Right lung (tissue), 5 donors: ENCODE results near the gene NDUFS7. TPM values are rescaled to one million over a fixed set of nuclear protein-coding genes. Genes with fewer than 3 reads are reported as not detected.

Experiments
- DNase-seq, 2 donors: peaks; one replicate each; pipeline ENCODE4 v3.0.0-alpha.2; 2013
- polyA plus RNA-seq, 5 donors: library from polyadenylated mRNA; unstranded; fragments of 120-200 nt; gene quantifications; one replicate each; pipeline versions ENCODE4 v1.2.1 to v1.2.3, GENCODE V29; 2013; ENCODE audit warnings: inconsistent platforms in 1 of 5, low replicate concordance in 1 of 5; ENCODE audit not compliant: insufficient read length in 5 of 5, insufficient read depth in 1 of 5

The NDUFS7 gene
- polyA plus RNA-seq, 5 donors: 29.8 to 76.5 (median 37.8) TPM

DNA sequence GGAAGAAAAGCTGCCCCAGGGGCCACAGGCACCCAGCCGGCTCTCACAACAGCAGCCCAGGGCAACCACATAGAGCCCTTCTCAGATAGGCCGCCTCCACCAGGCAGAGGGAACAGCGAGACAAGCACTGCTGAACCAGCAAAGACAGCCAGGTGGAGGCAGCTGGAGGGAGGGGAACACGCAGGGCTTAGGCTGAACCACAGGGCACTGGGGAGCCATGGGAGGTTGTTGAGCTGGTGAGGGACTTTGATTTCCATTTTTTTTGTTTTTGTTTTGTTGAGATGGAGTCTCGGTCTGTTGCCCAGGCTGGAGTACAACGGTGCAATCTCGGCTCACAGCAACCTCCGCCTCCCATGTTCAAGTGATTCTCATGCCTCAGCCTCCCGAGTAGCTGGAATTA, 14.1 kb downstream of the NDUFS7 start:
- DNase-seq: no peak

- no peak for DNase-seq
Observed at GRCh38 chr19:1399079-1399478, 15.4 kb downstream of the NDUFS7 start.

- no peak for DNase-seq
Observed at GRCh38 chr19:1399745-1400144, 16.0 kb downstream of the NDUFS7 start.

- no peak for DNase-seq
Observed at GRCh38 chr19:1400281-1401137, 16.8 kb downstream of the NDUFS7 start.

- DNase-seq: no peak
Observed at GRCh38 chr19:1401138-1401888, 17.6 kb downstream of the NDUFS7 start, which contains the start of gene GAMT. Gene GAMT (minus strand): TSS chr19:1401542. CDS start chr19:1401476, 66 bp downstream.

DNA sequence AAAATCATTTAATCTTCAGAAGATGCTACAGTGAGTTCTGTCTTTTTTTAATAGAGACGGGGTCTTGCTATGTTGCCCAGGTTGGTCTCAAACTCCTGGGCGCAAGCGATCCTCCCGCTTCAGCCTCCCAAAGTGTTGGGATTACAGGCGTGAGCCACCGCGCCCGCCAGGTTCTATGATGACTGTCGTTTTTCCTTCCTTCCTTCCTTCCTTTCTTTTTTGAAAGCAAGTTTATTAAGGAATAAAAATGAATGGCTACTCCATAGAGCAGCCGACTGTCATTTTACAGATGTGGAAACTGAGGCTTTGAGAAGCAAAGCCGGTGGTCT, 18.1 kb downstream of the NDUFS7 start:
- no peak for DNase-seq

GRCh38 chr19:1402411-1403070, 18.8 kb downstream of the NDUFS7 start:
- DNase-seq: no peak

GRCh38 chr19:1406774-1407527, 23.2 kb downstream of the NDUFS7 start:
- DNase-seq: peak; percentile 99 to 100

DNA sequence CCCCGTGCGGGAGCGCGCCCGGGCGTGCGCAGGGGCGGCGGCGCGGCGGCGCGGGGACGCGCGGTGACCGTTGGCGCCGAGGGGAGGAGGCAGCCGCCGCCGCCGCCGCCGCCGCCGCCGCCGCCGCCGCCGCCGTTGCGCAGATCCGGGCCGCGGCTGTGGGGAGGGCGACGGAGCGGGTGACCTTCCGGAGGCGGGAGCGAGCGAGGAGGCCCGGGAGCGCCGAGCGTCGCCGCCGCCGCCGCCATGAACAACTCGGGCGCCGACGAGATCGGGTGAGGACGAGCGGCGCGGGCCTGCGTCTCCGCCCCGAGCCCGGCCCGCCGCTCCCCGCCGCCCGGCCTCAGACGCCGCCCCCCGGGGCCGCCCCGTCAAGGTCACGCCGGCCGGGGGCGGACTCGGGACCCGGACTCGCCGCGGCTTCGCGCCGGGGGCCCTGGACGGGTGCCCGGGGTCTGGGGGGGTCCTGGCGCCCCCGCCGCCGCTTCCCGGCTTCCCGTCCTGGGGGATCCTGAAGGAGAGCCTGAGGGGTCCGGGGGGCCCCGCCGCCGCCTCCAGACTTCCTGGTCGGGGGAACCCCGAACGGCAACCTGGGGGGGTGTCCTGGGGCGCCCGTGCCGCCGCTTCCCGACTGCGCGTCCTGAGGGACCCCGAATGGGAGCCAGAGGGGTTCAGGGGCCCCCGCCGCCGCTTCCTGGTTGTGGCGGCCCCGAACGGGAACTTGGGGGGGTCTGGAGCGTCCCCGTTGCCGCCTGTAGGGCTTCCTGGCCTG, 24.0 kb downstream of the NDUFS7 start, which contains the start of gene DAZAP1:
TSS of gene DAZAP1 (plus strand) at position 59 of the 772 bp plus-strand sequence. CDS start at position 247, 188 bp downstream.
- no peak for DNase-seq

DNA sequence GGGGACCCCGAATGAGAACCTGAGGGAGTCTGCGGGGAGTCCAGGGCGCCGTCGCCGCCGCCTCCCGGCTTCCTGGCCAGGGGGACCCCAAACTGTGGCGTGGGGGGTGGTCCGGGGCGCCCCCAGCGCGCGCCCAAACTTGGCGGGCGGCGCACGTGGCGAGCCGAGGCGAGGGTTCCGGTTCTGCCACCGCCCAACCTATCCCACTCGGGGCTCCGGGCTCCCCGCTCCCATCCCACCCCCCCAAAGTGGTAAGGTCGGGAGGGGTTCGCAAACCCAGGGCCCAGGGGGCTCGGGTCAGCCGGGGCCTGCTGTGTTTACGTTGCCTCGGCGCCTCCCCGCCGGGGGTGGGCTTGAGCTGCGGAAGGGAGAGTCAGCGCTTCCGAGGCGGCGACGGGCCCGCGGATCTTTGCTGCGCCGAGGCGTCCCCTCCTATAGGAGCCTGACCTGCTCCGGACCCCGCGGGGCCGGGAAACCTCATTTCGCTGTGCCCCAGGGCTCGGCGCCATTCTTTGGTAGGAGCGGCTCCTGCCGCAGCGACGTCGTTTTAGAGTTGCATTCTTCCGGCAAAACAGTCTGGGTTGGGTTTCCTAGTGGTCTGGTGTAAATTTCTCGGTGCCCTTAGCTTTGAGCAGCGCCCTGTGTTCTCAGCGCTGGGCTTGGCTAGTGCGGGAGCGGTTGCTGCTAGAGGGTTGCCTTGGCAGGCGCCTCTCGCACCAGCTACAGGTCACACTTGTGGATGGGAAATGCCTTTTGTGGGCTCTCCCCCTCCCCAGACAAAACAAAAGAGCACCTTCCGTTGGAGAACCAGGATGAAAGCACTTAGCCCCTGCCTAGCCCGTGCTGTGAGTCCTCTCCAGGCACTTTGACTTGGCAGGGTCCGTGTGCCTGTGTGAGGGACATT, 24.8 kb downstream of the NDUFS7 start:
- DNase-seq: no peak

- no peak for DNase-seq
Observed at GRCh38 chr19:1409204-1410005, 25.7 kb downstream of the NDUFS7 start.

DNA sequence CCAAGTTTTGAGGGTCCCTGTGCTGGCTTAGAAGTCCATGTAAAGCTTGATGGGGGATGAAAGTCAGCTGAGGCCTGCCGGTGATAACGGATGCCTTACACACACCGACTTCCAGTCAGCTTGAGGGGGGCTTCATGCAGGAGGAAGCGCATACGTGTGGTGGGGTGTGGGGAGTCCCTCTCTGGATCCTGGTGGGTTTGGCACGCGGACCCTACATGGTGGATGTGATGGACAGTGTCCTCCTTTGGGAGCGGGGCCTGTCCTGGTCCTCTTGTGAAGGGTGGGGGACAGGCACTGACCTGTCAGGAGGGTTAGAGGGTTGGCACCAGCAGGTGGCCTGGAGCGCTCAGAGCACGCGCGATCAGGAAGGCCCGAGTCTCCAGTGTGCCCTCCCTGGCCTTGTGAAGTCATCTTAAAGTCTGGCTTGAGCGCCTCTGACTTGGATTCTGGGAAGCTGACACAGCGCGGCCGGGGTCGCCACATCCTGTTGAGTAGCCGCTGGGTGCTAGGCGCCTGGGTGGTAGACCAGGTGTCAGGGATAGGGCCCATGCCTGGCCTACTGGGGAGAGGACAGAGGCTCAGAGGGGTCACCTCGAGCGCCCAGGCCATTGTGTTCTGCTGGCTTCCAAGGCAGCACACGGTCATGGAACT, 26.6 kb downstream of the NDUFS7 start:
- no peak for DNase-seq

- DNase-seq: no peak
Observed at GRCh38 chr19:1410789-1411188, 27.1 kb downstream of the NDUFS7 start.

- no peak for DNase-seq
Observed at GRCh38 chr19:1411255-1412191, 27.8 kb downstream of the NDUFS7 start.

DNA sequence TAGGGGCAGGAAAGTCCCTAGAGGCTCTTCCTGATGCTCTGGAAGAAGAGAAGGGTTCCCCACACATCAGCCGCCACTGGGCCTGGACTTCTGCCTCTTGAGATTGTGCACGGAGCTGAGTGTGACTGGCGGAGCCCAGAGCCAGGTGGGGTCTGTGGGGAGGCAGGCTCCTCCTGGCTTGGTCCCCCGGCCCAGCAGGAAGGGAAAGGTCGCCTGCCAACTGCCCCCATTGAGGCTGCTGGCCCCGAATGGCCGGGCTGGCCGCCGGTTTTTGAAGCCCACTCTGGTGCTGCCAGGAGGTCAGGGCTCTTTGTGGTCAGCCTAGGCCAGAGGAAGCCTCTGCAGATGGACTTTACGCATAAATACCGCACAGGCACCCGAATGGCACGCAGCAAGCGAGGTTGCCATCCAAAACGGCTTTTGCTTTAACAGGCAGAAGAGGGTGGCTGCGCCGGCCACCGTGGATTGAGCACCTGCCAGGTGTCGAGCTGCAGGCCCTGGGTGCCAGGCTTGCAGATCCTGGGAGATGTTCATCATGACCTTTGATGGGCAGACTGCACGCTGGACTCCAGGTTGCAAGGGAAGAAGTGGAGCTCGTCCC, 28.7 kb downstream of the NDUFS7 start:
- DNase-seq: no peak

GRCh38 chr19:1412995-1413800, 29.5 kb downstream of the NDUFS7 start:
- DNase-seq: no peak
